HepG2 (cell line): Measurements from ENCODE around the gene OR4N5.

Experiments used
- CCAR2 ChIP-seq: fragments of 200-400 bp; formaldehyde crosslinking; optimal IDR thresholded peaks from 2 replicates; pipeline ENCODE3; 2018; ENCODE audit warnings: low read depth, mild to moderate bottlenecking, low read length, moderate library complexity
- E2F5 ChIP-seq: sonication (generic); formaldehyde crosslinking; conservative IDR thresholded peaks from 2 replicates; pipeline ENCODE4 v1.4.0; 2020; ENCODE audit warnings: missing genetic modification reagents
- MATR3 ChIP-seq: sonication (generic); formaldehyde crosslinking; IDR thresholded peaks from 2 replicates; pipeline ENCODE4 v1.4.0; 2020; ENCODE audit warnings: missing genetic modification reagents
- NFYC ChIP-seq: IDR thresholded peaks from 2 replicates; pipeline ENCODE4 v1.6.1; 2016; ENCODE audit warnings: missing genetic modification reagents, missing compliant biosample characterization
- POLR2A ChIP-seq, 2 experiments: IDR thresholded peaks; 2 replicates each; pipeline ENCODE4 v1.6.1; 2011; ENCODE audit warnings: low read depth in 2 of 2, low read length in 2 of 2, mild to moderate bottlenecking in 1 of 2, moderate library complexity in 1 of 2; ENCODE audit not compliant: insufficient read depth in 1 of 2
- RFX5 ChIP-seq: IDR thresholded peaks from 2 replicates; pipeline ENCODE4 v1.6.1; 2011; ENCODE audit warnings: low read depth, low read length, improper control_type of control experiment
- TCF7L2 ChIP-seq: IDR thresholded peaks from 2 replicates; pipeline ENCODE4 v1.6.1; 2011; ENCODE audit warnings: mild to moderate bottlenecking, low read depth, low read length, moderate library complexity
- TIGD3 ChIP-seq: sonication (generic); formaldehyde crosslinking; IDR thresholded peaks from 2 replicates; pipeline ENCODE4 v1.5.1; 2020; ENCODE audit warnings: mild to moderate bottlenecking, missing genetic modification reagents, borderline replicate concordance
- ZNF3 ChIP-seq: IDR thresholded peaks from 2 replicates; pipeline ENCODE4 v1.7.0; 2017; ENCODE audit warnings: inconsistent platforms
- ZNF362 ChIP-seq: sonication (generic); formaldehyde crosslinking; IDR thresholded peaks from 2 replicates; pipeline ENCODE4 v1.4.0; 2020; ENCODE audit warnings: missing genetic modification reagents, mild to moderate bottlenecking, borderline replicate concordance
- ZNF770 ChIP-seq: sonication (generic); formaldehyde crosslinking; IDR thresholded peaks from 2 replicates; pipeline ENCODE4 v1.5.0; 2020; ENCODE audit warnings: mild to moderate bottlenecking, missing genetic modification reagents
- TF ChIP-seq, protein P1 (sequence below): sonication (generic); formaldehyde crosslinking; IDR thresholded peaks from 2 replicates; pipeline ENCODE4 v1.5.0; 2020; ENCODE audit warnings: mild to moderate bottlenecking, missing genetic modification reagents, moderate library complexity

DNA sequence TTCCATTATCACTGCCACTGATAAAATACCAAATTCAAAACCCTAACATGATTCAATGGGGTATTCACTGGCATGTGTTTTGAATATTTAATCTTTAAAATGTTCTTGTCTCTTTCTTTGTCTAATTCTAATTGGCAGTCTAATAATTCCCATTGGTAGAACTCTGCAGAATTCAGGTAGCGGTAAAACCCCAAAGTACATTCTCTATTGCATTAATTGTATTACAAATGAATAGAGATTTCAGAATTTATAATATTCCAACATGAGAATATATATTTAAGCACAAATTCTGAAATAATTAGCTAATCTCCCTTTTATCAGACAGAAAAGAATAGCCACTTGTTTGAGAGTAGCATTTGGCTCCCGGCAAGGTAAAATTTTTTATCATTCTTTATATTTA is at the start of gene OR4N5:
- no peak for TF ChIP-seq ZNF770 (CRISPR knock-in tag)
- no peak for TF ChIP-seq POLR2A (IDR thresholded peaks at IDR 0.05; ENCODE audit: insufficient read depth in 1 of 2, low read depth in 2 of 2, low read length in 2 of 2)
- no peak for TF ChIP-seq ZNF3 (CRISPR knock-in tag)
- TF ChIP-seq, protein P1, sequence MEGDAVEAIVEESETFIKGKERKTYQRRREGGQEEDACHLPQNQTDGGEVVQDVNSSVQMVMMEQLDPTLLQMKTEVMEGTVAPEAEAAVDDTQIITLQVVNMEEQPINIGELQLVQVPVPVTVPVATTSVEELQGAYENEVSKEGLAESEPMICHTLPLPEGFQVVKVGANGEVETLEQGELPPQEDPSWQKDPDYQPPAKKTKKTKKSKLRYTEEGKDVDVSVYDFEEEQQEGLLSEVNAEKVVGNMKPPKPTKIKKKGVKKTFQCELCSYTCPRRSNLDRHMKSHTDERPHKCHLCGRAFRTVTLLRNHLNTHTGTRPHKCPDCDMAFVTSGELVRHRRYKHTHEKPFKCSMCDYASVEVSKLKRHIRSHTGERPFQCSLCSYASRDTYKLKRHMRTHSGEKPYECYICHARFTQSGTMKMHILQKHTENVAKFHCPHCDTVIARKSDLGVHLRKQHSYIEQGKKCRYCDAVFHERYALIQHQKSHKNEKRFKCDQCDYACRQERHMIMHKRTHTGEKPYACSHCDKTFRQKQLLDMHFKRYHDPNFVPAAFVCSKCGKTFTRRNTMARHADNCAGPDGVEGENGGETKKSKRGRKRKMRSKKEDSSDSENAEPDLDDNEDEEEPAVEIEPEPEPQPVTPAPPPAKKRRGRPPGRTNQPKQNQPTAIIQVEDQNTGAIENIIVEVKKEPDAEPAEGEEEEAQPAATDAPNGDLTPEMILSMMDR (CRISPR knock-in tag) = no peak
- no peak for TF ChIP-seq E2F5 (CRISPR knock-in tag)
- TF ChIP-seq MATR3 = no peak
- TF ChIP-seq CCAR2 = no peak
- TF ChIP-seq TCF7L2 = no peak
- TF ChIP-seq ZNF362 = no peak
- no peak for TF ChIP-seq NFYC (CRISPR knock-in tag)
- TF ChIP-seq TIGD3 (CRISPR knock-in tag) = no peak
- TF ChIP-seq RFX5 = no peak
